Activated CD4-positive, alpha-beta T cell treated with anti-CD3 and anti-CD28 coated beads for 36 hours (primary cell): ENCODE data around the gene VPS41. TPM values are rescaled to one million over a fixed set of nuclear protein-coding genes. Genes with fewer than 3 reads are reported as not detected.

Experiments
- ATAC-seq: fragments of 200-7000 bp; cut with Tn5 transposase; one replicate; pipeline ENCODE4 v1.10.0; 2021; ENCODE audit warnings: mild to moderate bottlenecking, moderate library complexity
- CTCF ChIA-PET: fragments of 350-600 bp; sonication (Branson Sonifier 250); formaldehyde crosslinking; loops from one replicate; lab custom pipeline; 2021; ENCODE audit warnings: antibody characterized with exemption; lab: Charles Lee
- POLR2A ChIA-PET: fragments of 350-600 bp; sonication (Branson Sonifier 250); formaldehyde crosslinking; loops from one replicate; lab custom pipeline; 2021; ENCODE audit warnings: antibody characterized with exemption, inconsistent platforms; lab: Charles Lee
- DNase-seq: peaks from one replicate; pipeline ENCODE4 v3.0.0-alpha.2; 2020
- H3K27ac Mint-ChIP-seq: one replicate; pipeline ENCODE4 v1.8.0; 2021; ENCODE audit warnings: mixed read lengths
- H3K27me3 Mint-ChIP-seq: one replicate; pipeline ENCODE4 v1.8.0; 2021; ENCODE audit warnings: mixed read lengths
- H3K36me3 Mint-ChIP-seq: one replicate; pipeline ENCODE4 v1.8.0; 2021; ENCODE audit warnings: low read depth, mixed read lengths
- H3K4me1 Mint-ChIP-seq: one replicate; pipeline ENCODE4 v1.8.0; 2021; ENCODE audit warnings: mixed read lengths
- H3K4me3 Mint-ChIP-seq: one replicate; pipeline ENCODE4 v1.8.0; 2021; ENCODE audit warnings: mild to moderate bottlenecking, moderate library complexity, mixed read lengths
- H3K9me3 Mint-ChIP-seq: one replicate; pipeline ENCODE4 v1.8.0; 2021; ENCODE audit warnings: low read depth, mixed read lengths
- intact Hi-C, 2 experiments: fragments of 100-400 bp; cut with DNase I in 1 of 2; cut with micrococcal nuclease in 1 of 2; formaldehyde crosslinking; loops; one replicate each; pipeline versions ENCODE4 v1.14.2 to v1.15.1; 2022 to 2024; cut with DNase I, micrococcal nuclease
- total RNA-seq, 2 experiments: library from RNA; stranded (reverse); gene quantifications; one replicate each; pipeline ENCODE4 v1.2.3, GENCODE V29; 2021

Gene VPS41
- total RNA-seq, 2 experiments from 2014 or later = 48.6 to 59.3 TPM

DNA sequence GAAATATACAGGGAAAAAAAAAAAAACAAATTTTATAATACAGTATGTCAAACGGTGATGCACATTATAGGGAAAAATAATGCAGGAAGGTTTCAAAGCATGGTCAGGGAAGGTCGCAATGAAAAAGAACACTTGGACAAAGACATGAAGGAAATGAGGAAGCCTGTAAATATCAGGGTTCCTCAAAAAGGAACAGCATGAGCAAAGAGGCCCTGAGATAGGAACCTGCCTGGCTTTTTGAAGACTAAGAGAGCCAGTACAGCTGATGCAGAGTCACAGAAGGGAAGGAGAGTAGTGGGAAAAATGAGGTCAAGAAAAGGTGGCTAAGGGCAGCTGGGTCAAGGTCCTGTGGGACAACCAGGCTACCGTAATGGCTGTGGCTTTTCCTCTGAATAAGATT lies 1.9 kb downstream of the VPS41 start:
- Mint-ChIP-seq H3K4me3 (no peak overlapping the region), H3K27me3 (no peaks in the 10 kb centered on the region), H3K36me3 (no peaks in the 10 kb centered on the region), H3K27ac (no peak overlapping the region), H3K9me3 (no peaks in the 10 kb centered on the region), H3K4me1 (peaks cover 47% of the 10 kb centered on the region)
- DNase-seq = no peak
- ATAC-seq = no peak
- intact Hi-C loops = loop anchor here in 1 of 2 experiments (5.0 kb wide), 4 partner anchors 540 to 1040 kb away; partner anchors contain the start of gene STARD3NL
- ChIA-PET CTCF (no interaction called here), POLR2A (interaction anchor here (0.5 kb wide), 1 partner anchor 18 kb away, joined by 8 read pairs; no protein-coding TSS in a partner anchor)

DNA sequence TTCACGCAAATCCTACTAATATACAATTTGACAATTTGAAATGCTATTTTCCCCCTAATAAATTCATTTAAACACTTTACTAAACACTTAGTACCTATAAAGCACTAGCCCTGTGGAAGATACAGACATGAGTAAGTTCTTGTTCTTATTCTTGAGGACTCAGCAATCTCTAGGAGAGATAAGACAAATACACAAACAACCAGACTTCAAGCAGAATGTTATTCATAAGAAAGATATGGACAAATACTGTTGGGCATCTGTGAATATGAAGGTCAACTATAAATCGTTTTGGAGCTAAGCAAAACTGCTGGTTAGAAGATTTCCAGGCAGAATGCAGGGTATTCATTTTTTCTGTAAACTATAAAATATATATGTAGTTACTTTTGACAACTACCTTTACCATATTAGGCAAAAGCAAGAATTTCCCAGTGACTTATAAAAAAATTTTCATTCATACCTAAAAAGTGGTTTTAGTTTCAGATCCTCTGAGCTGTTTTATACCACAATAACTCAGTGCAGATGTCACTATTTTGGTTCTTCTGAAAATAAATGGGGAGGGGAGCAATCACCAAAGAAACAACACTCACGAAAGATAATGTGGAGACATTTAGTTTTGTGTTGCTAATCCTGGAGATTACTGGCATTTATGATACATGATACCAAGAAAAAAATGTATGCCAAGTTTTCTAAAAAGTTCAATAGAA lies 3.8 kb downstream of the VPS41 start:
- H3K36me3 Mint-ChIP-seq = peaks cover 4% of the 10 kb centered on the region
- intact Hi-C loops = loop anchor here in 1 of 2 experiments (5.0 kb wide), 4 partner anchors 538 to 1042 kb away; partner anchors contain the start of gene STARD3NL
- POLR2A ChIA-PET = interaction anchor here (0.6 kb wide), 1 partner anchor 1184 kb away, joined by 5 read pairs; no protein-coding TSS in a partner anchor
- no peak overlapping the region for H3K27ac Mint-ChIP-seq
- ATAC-seq = peak; percentile 16
- CTCF ChIA-PET = interaction anchor here (0.8 kb wide), 1 partner anchor 499 kb away, joined by 5 read pairs; no protein-coding TSS in a partner anchor
- H3K9me3 Mint-ChIP-seq = no peaks in the 10 kb centered on the region
- H3K4me3 Mint-ChIP-seq = no peak overlapping the region
- no peak for DNase-seq
- no peaks in the 10 kb centered on the region for H3K27me3 Mint-ChIP-seq
- H3K4me1 Mint-ChIP-seq = peaks cover 61% of the 10 kb centered on the region

DNA sequence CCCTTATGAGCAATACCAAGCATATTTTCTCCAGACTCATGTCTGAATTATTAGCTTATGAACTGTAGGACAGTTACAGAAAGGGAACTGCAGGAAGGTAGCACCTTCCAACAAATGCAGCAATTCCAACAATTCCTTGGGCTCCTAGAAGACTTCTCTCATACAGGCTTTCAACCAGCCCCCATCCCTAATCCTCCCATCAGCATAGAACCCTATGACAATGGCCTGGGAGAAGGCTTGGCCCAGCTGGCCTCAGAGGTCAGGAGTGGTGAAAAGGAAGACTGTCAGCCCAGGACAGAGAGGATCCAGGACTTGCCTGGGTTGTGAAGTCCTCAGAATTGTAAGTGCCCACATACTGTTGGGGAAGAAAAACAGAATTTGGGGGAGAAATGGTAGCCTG lies 5.9 kb downstream of the VPS41 start:
- ChIA-PET POLR2A (no interaction called here), CTCF (no interaction called here)
- H3K9me3 Mint-ChIP-seq = no peaks in the 10 kb centered on the region
- peaks cover 7% of the 10 kb centered on the region for H3K36me3 Mint-ChIP-seq
- DNase-seq (no peak), ATAC-seq (no peak)
- no peak overlapping the region for H3K4me3 Mint-ChIP-seq
- no peaks in the 10 kb centered on the region for H3K27me3 Mint-ChIP-seq
- intact Hi-C loops = loop anchor here in 1 of 2 experiments (5.0 kb wide), 1 partner anchor 716 kb away; no protein-coding TSS in a partner anchor
- no peak overlapping the region for H3K27ac Mint-ChIP-seq
- peaks cover 61% of the 10 kb centered on the region for H3K4me1 Mint-ChIP-seq

DNA sequence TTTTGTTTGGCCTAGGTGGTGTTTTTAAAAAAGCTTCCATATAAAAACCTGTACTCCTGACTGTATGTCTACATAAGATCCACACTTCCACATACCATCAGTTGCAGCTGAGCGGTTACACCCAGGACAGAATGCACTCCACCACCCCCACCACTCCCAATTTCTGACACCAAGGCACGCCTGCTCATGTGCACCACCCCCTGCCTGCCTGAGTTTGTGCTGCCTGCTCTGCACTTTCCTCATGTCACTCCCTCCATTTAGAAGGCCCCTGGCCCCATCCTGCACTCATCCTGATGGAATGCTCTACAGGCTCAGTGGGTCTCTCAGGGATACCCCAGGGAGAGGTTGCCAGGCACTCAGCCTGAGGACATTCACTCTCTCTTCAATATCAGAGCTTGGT lies 6.5 kb downstream of the VPS41 start:
- H3K27ac Mint-ChIP-seq = no peak overlapping the region
- ChIA-PET CTCF (no interaction called here), POLR2A (no interaction called here)
- no peaks in the 10 kb centered on the region for H3K9me3 Mint-ChIP-seq
- H3K36me3 Mint-ChIP-seq = peaks cover 12% of the 10 kb centered on the region
- no peak for DNase-seq
- H3K4me1 Mint-ChIP-seq = peaks cover 56% of the 10 kb centered on the region
- ATAC-seq = no peak
- no peak overlapping the region for H3K4me3 Mint-ChIP-seq
- intact Hi-C loops = loop anchor here in 1 of 2 experiments (5.0 kb wide), 1 partner anchor 715 kb away; no protein-coding TSS in a partner anchor
- no peaks in the 10 kb centered on the region for H3K27me3 Mint-ChIP-seq

DNA sequence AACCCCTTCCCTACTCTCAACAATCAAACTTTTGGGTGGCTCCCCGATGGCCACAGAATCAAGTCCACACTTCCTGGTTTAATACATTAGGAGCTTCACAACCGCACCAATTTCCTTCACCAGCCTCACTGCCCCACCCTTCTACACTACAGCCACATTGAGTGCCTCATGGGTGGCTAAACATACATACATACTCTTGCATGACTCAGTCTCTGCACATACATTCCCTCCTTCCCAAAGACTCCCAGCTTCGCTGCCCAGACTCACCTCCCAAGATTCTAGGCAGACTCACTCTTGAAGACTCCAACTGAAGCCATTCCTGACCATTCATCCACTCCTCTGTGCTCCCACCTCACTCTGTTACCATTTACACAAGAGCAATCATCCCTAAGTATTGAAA lies 15.9 kb downstream of the VPS41 start:
- ChIA-PET CTCF (interaction anchor here (0.9 kb wide), 1 partner anchor 39 kb away, joined by 3 read pairs; no protein-coding TSS in a partner anchor), POLR2A (no interaction called here)
- H3K27me3 Mint-ChIP-seq = no peaks in the 10 kb centered on the region
- ATAC-seq = no peak
- H3K9me3 Mint-ChIP-seq = peaks cover 5% of the 10 kb centered on the region
- no peak overlapping the region for H3K27ac Mint-ChIP-seq
- DNase-seq = no peak
- H3K4me3 Mint-ChIP-seq = no peak overlapping the region
- peaks cover 9% of the 10 kb centered on the region for H3K4me1 Mint-ChIP-seq
- H3K36me3 Mint-ChIP-seq = peaks cover 54% of the 10 kb centered on the region
- intact Hi-C loops = no loop called here

DNA sequence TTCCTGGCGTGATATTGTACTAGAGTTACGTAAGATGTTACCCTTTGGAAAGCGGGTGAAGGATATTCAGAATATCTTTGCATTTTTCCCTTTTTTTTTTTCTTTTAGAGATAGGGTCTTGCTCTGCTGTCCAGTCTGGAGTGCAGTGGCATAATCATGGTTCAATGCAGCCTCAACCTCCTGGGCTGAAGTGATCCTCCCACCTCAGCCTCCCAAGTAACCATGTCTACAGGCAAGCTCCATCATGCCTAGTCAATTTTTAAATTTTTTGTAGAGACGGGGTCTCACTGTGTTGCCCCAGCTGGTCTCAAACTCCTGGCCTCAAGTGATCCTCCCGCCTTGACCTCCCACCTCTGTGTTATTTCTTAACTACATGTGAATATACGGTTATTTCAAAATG lies 18.4 kb downstream of the VPS41 start:
- DNase-seq = no peak
- H3K27me3 Mint-ChIP-seq = no peaks in the 10 kb centered on the region
- intact Hi-C loops = no loop called here
- H3K4me3 Mint-ChIP-seq = no peak overlapping the region
- POLR2A ChIA-PET = no interaction called here
- CTCF ChIA-PET = no interaction called here
- no peak overlapping the region for H3K27ac Mint-ChIP-seq
- peaks cover 54% of the 10 kb centered on the region for H3K36me3 Mint-ChIP-seq
- H3K4me1 Mint-ChIP-seq = peaks cover 9% of the 10 kb centered on the region
- no peak for ATAC-seq
- peaks cover 14% of the 10 kb centered on the region for H3K9me3 Mint-ChIP-seq

DNA sequence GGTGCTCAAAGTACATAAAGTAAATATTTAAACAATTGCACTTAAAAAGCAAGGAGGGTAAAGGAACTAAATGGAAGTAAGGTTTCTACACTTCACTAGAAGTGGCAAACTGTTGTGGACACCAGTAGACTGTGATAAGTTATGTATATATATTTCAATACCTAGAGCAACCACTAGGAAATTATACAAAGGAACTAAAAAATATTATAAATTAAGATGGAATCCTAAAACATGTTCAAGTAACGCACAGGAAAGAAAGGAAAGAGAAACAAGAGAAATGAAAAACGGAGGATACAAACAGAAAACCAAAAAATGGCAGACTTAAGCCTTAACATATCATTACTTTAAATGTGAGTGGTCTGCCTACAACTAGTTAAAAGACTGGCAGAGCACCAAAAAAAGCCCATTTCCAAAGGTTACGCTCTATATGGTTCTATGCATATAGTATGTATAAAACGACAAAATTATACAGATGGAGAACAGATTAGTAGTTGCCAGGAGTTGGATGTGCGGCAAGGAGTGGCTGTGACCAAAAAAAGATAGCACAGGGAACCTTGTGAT lies 19.0 kb downstream of the VPS41 start:
- ChIA-PET POLR2A (no interaction called here), CTCF (no interaction called here)
- intact Hi-C loops = no loop called here
- H3K4me3 Mint-ChIP-seq = no peak overlapping the region
- DNase-seq (no peak), ATAC-seq (no peak)
- H3K36me3 Mint-ChIP-seq = peaks cover 52% of the 10 kb centered on the region
- no peak overlapping the region for H3K27ac Mint-ChIP-seq
- peaks cover 9% of the 10 kb centered on the region for H3K4me1 Mint-ChIP-seq
- peaks cover 14% of the 10 kb centered on the region for H3K9me3 Mint-ChIP-seq
- H3K27me3 Mint-ChIP-seq = no peaks in the 10 kb centered on the region

DNA sequence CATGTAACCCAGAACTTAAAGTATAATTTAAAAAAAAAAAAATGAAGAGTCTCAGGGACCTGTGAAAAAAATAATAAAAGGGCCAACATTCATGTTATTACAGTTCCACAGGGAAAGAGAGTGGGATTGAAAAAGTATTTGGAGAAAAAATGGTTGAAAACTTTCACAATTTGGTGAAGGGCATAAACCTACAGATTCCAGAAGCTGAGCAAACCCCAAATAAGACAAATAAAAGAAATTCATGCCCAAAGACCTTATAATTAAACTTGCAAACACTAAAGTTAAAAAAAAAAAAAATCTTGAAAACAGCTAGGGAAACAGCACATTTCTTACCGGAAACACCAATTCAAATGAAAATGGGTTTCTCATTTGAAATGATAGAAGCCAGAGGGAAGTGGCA lies 19.9 kb downstream of the VPS41 start:
- ChIA-PET POLR2A (interaction anchor here (0.7 kb wide), 1 partner anchor 18 kb away, joined by 8 read pairs; no protein-coding TSS in a partner anchor), CTCF (no interaction called here)
- DNase-seq (no peak), ATAC-seq (no peak)
- H3K27ac Mint-ChIP-seq = no peak overlapping the region
- no peaks in the 10 kb centered on the region for H3K27me3 Mint-ChIP-seq
- H3K4me1 Mint-ChIP-seq = peaks cover 17% of the 10 kb centered on the region
- no peak overlapping the region for H3K4me3 Mint-ChIP-seq
- peaks cover 14% of the 10 kb centered on the region for H3K9me3 Mint-ChIP-seq
- intact Hi-C loops = no loop called here
- H3K36me3 Mint-ChIP-seq = peaks cover 50% of the 10 kb centered on the region

DNA sequence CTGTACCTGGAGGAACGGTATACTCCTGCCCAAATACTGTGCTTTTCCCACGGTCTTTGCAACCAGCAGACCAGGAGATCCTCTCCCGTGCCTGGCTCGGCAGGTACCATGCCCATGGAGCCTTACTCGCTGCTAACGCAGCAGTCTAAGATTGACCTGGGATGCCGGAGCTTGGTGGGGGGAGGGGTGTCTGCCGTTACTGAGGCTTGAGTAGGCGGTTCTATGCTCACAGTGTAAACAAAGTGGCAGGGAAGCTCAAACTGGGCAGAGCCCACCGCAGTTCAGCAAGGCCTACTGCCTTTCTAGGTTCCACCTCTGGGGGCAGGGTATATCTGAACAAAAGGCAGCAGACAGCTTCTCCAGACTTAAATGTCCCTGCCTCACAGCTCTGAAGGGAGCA lies 22.7 kb downstream of the VPS41 start:
- intact Hi-C loops = no loop called here
- POLR2A ChIA-PET = no interaction called here
- no peak overlapping the region for H3K27ac Mint-ChIP-seq
- ATAC-seq = no peak
- peaks cover 27% of the 10 kb centered on the region for H3K4me1 Mint-ChIP-seq
- H3K4me3 Mint-ChIP-seq = no peak overlapping the region
- peaks cover 13% of the 10 kb centered on the region for H3K9me3 Mint-ChIP-seq
- no peak for DNase-seq
- peaks cover 53% of the 10 kb centered on the region for H3K36me3 Mint-ChIP-seq
- no peaks in the 10 kb centered on the region for H3K27me3 Mint-ChIP-seq
- CTCF ChIA-PET = no interaction called here

DNA sequence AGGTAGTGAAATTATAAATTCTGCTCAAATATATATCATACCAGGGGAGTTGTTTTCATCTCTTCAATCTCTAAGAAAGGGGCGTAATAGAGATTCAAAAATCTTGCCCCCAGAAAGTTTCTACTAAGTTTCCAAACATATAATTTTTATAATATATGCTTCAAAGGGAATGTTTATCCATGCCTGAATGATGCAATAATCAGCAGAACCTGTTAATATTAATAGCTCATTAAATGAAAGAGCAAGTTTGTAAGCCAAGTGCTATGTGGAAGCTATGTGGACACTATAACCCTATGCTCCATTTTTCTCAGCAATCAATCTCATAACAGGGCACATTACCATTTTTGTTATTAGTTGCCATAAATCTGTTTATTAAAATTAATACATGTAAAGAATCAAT lies 25.3 kb downstream of the VPS41 start:
- Mint-ChIP-seq H3K36me3 (peaks cover 46% of the 10 kb centered on the region), H3K4me3 (no peak overlapping the region), H3K4me1 (peaks cover 42% of the 10 kb centered on the region), H3K27me3 (no peaks in the 10 kb centered on the region), H3K27ac (no peak overlapping the region), H3K9me3 (peaks cover 9% of the 10 kb centered on the region)
- no peak for DNase-seq
- ATAC-seq = no peak
- ChIA-PET CTCF (interaction anchor here (1.1 kb wide), 1 partner anchor 18 kb away, joined by 3 read pairs; no protein-coding TSS in a partner anchor), POLR2A (no interaction called here)
- intact Hi-C loops = no loop called here

DNA sequence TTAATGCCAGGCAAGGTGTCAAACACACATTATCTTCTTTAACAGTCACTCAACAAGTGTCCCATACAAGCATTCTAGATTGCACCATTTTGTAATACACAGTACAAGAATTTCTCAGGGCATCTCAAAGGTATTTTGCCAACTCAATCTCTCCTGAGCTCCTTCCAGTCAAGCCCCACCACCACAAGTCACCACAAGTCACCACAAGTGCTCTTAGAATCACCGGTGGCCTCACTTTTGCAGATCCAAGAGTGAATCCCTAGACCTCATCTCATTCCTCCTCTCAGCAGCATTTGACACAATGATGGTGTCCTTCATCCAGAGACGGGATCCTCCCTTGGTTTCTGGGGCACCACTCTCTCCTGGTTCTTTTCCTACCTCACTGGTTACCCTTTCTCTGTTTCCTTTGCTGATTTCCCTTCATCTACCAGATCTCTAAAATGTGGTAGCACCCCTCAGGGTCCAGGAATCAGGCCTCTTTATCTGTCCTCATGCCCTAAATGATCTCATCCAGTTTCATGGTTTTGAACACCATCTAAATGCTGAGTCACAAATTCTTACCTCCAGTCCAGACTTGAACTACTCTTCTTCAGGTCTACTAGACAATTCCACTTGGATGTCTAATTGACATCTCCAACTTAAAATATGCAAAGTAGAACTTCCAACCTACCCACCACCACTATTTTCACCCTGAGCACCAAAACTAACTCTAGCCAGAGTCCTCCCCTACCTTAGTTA lies 26.9 kb downstream of the VPS41 start:
- H3K36me3 Mint-ChIP-seq = peaks cover 32% of the 10 kb centered on the region
- CTCF ChIA-PET = interaction anchor here (0.6 kb wide), 1 partner anchor 647 kb away, joined by 3 read pairs; no protein-coding TSS in a partner anchor
- no peaks in the 10 kb centered on the region for H3K27me3 Mint-ChIP-seq

More for the DNA sequence above, 26.9 kb downstream of the VPS41 start:
- POLR2A ChIA-PET = no interaction called here
- Mint-ChIP-seq H3K4me1 (peaks cover 47% of the 10 kb centered on the region), H3K4me3 (no peak overlapping the region), H3K27ac (no peak overlapping the region), H3K9me3 (peaks cover 4% of the 10 kb centered on the region)
- ATAC-seq (peak; percentile 16), DNase-seq (peak; percentile 16)
- intact Hi-C loops = no loop called here
